GM12878 (cell line): ENCODE measurements around the gene PRKN. TPM values are rescaled to one million over a fixed set of nuclear protein-coding genes. Genes with fewer than 3 reads are reported as not detected.

Experiments
- ATAC-seq: fragments of 200-7000 bp; cut with Tn5 transposase; 3 replicates; pipeline ENCODE4 v1.9.1; 2020; ENCODE audit warnings: mild to moderate bottlenecking, moderate library complexity
- BruUV-seq: library from RNA; stranded (reverse); fragments of 400-500 nt; replicated peaks from 2 replicates; lab custom pipeline; 2021; lab: Mats Ljungman, UMichigan
- CTCF ChIA-PET: fragments of 300-600 bp; sonication (Branson Sonifier 250); formaldehyde crosslinking; extraction: SDS; loops from one replicate; lab custom pipeline; 2021; ENCODE audit warnings: inconsistent platforms; lab: Yijun Ruan, JAX
- POLR2A ChIA-PET: fragments of 350-600 bp; formaldehyde crosslinking; extraction: SDS; loops from one replicate; lab custom pipeline; 2021; ENCODE audit warnings: inconsistent platforms; lab: Charles Lee
- RAD21 ChIA-PET: fragments of 300-600 bp; sonication (Branson Sonifier 250); formaldehyde crosslinking; loops from one replicate; lab custom pipeline; 2023; ENCODE audit warnings: antibody characterized with exemption; ENCODE audit not compliant: unreplicated experiment; lab: Charles Lee
- SMC1A ChIA-PET: fragments of 300-600 bp; sonication (Branson Sonifier 250); formaldehyde crosslinking; loops from one replicate; lab custom pipeline; 2023; ENCODE audit not compliant: unreplicated experiment, uncharacterized antibody; lab: Charles Lee
- DNase-seq: peaks from one replicate; pipeline ENCODE4 v3.0.0-alpha.2; 2011; ENCODE audit warnings: low read depth, low spot score
- FAIRE-seq: peaks from 3 replicates; lab custom pipeline; 2011; peaks lifted over from hg19 to GRCh38; lab: Jason Lieb, UNC
- H2AFZ ChIP-seq: 2 replicates; pipeline ENCODE4 v1.6.0; 2011; ENCODE audit warnings: low read depth, low read length, control low read depth; ENCODE audit not compliant: control insufficient read depth
- H3K27ac ChIP-seq: 2 replicates; pipeline ENCODE4 v1.5.1; 2011; ENCODE audit warnings: control low read depth; ENCODE audit not compliant: control insufficient read depth, insufficient read depth
- H3K27me3 ChIP-seq, 2 experiments: replicated peaks in 1 of 2; 2 replicates each; pipeline versions ENCODE4 v1.6.0 to v1.6.1; 2011; ENCODE audit warnings: low read length in 1 of 2; ENCODE audit not compliant: control insufficient read depth in 2 of 2, insufficient read depth in 2 of 2
- H3K36me3 ChIP-seq, 2 experiments: 2 replicates each; pipeline ENCODE4 v1.5.1; 2011; ENCODE audit warnings: low read length in 1 of 2; ENCODE audit not compliant: control insufficient read depth in 2 of 2, insufficient read depth in 2 of 2
- H3K4me1 ChIP-seq: 2 replicates; pipeline ENCODE4 v1.6.1; 2011; ENCODE audit warnings: mild to moderate bottlenecking, low read length, moderate library complexity, mixed read lengths; ENCODE audit not compliant: control insufficient read depth, insufficient read depth
- H3K4me2 ChIP-seq: 2 replicates; pipeline ENCODE4 v1.6.0; 2011; ENCODE audit warnings: control low read depth; ENCODE audit not compliant: control insufficient read depth, insufficient read depth
- H3K4me3 ChIP-seq: fragments of 200-600 bp; sonication (generic); 2 replicates; pipeline ENCODE4 v1.5.1; 2016
- H3K79me2 ChIP-seq: 2 replicates; pipeline ENCODE4 v1.6.0; 2011; ENCODE audit warnings: low read length; ENCODE audit not compliant: control insufficient read depth, insufficient read depth
- H3K9ac ChIP-seq: 2 replicates; pipeline ENCODE4 v1.8.0; 2011; ENCODE audit warnings: low read length, control low read depth, mixed read lengths; ENCODE audit not compliant: control insufficient read depth, insufficient read depth
- H3K9me3 ChIP-seq: replicated peaks from 3 replicates; pipeline ENCODE4 v1.5.1; 2011; ENCODE audit warnings: mild to moderate bottlenecking, low read length; ENCODE audit not compliant: control insufficient read depth, insufficient read depth
- H4K20me1 ChIP-seq: 2 replicates; pipeline ENCODE4 v1.6.0; 2011; ENCODE audit not compliant: control insufficient read depth, insufficient read depth
- BACH1 ChIP-seq: fragments of 450-650 bp; IDR thresholded peaks from 2 replicates; pipeline ENCODE4 v1.6.1; 2017; ENCODE audit warnings: mild to moderate bottlenecking, borderline replicate concordance
- IRF4 ChIP-seq: IDR thresholded peaks from 2 replicates; pipeline ENCODE4 v1.6.1; 2011; ENCODE audit warnings: low read depth, low read length
- JUNB ChIP-seq: IDR thresholded peaks from 2 replicates; pipeline ENCODE4 v1.6.1; 2016; ENCODE audit warnings: antibody characterized with exemption, mild to moderate bottlenecking
- KDM1A ChIP-seq: fragments of 200-600 bp; sonication (generic); IDR thresholded peaks from 2 replicates; pipeline ENCODE4 v1.6.1; 2016; ENCODE audit warnings: borderline replicate concordance
- LARP7 ChIP-seq: fragments of 450-650 bp; IDR thresholded peaks from 2 replicates; pipeline ENCODE4 v1.6.1; 2017; ENCODE audit warnings: mild to moderate bottlenecking
- NFIC ChIP-seq: IDR thresholded peaks from 2 replicates; pipeline ENCODE4 v1.6.1; 2012; ENCODE audit warnings: low read depth, mild to moderate bottlenecking, inconsistent platforms, low read length, moderate library complexity
- NR2C2 ChIP-seq: IDR thresholded peaks from 2 replicates; pipeline ENCODE4 v1.6.1; 2011; ENCODE audit warnings: borderline replicate concordance, low read depth; ENCODE audit not compliant: control insufficient read depth, insufficient read length
- POLR2AphosphoS2 ChIP-seq: IDR thresholded peaks from 2 replicates; pipeline ENCODE4 v1.6.1; 2011; ENCODE audit warnings: low read depth, mild to moderate bottlenecking, low read length, improper control_type of control experiment, moderate library complexity
- POLR2AphosphoS5 ChIP-seq: IDR thresholded peaks from 2 replicates; pipeline ENCODE4 v1.6.1; 2011; ENCODE audit warnings: mild to moderate bottlenecking, low read length, inconsistent platforms
- SIN3A ChIP-seq: IDR thresholded peaks from 2 replicates; pipeline ENCODE4 v1.6.1; 2012; ENCODE audit warnings: low read depth, low read length, improper control_type of control experiment
- SMC3 ChIP-seq: IDR thresholded peaks from 2 replicates; pipeline ENCODE4 v1.6.1; 2011; ENCODE audit warnings: low read length, improper control_type of control experiment, borderline replicate concordance
- SRF ChIP-seq, 2 experiments: IDR thresholded peaks; 2 replicates each; pipeline ENCODE4 v1.6.1; 2011; ENCODE audit warnings: low read depth in 2 of 2, low read length in 2 of 2, mild to moderate bottlenecking in 1 of 2, moderate library complexity in 1 of 2
- SUPT20H ChIP-seq: IDR thresholded peaks from 2 replicates; pipeline ENCODE4 v1.6.1; 2011; ENCODE audit warnings: low read depth, mild to moderate bottlenecking, low read length, moderate library complexity, borderline replicate concordance; ENCODE audit not compliant: control insufficient read depth
- WGBS: methylation state at CpG from one replicate; pipeline ENCODE4 v1.1.6; 2016; ENCODE audit warnings: low lambda C conversion rate; ENCODE audit not compliant: insufficient replicate concordance, insufficient coverage; ENCODE audit errors: missing lambda C conversion rate; 5-methylcytosine and 5-hydroxymethylcytosine counted together
- in situ Hi-C: fragments of 300-500 bp; cut with MboI; formaldehyde crosslinking; loops from 9 replicates; pipeline ENCODE4 v1.14.3; 2018; ENCODE audit warnings: mixed read lengths
- intact Hi-C: fragments of 100-400 bp; cut with micrococcal nuclease; formaldehyde crosslinking; loops from one replicate; pipeline ENCODE4 v1.14.2; 2022; ENCODE audit not compliant: unreplicated experiment
- polyA plus RNA-seq, 11 experiments: library from polyadenylated mRNA; depleted of rRNA in 4 of 11; unstranded in 6 of 11; stranded (reverse) in 5 of 11; fragments of >200 nt; fragmentation: Nextera tagmentation in 4 of 11; fragmentation: Illumina TruSeq in 1 of 11; extraction: Ambion mirVana in 4 of 11; extraction: Trizol in 1 of 11; gene quantifications; 1 replicate in 1 of 11; 2 replicates in 10 of 11; pipeline versions ENCODE4 v1.2.1 to v1.2.3, GENCODE V29; 2011 to 2016; ENCODE audit warnings: inconsistent platforms in 2 of 11, missing spikeins in 2 of 11, low read depth in 1 of 11
- total RNA-seq, 4 experiments: library from RNA; depleted of rRNA in 3 of 4; stranded (reverse); fragments of >200 nt in 3 of 4; fragmentation: Illumina TruSeq in 1 of 4; extraction: Trizol in 1 of 4; gene quantifications; 2 replicates each; pipeline versions ENCODE4 v1.2.1 to v1.2.3, GENCODE V29; 2013 to 2021

Gene PRKN
- total and polyA plus RNA-seq, 10 of the 15 experiments (the other 5 are each of a cell fraction or from before 2014, with no cell fraction given) = 0.06 to 0.09 TPM; not detected in 8

GRCh38 chr6:161526794-161527193, 1200.8 kb downstream of the PRKN start:
- Histone ChIP-seq H3K4me3 (no peak overlapping the region), H3K9ac (no peak overlapping the region), H3K36me3 (no peaks in the 10 kb centered on the region), H4K20me1 (no peaks in the 10 kb centered on the region), H3K27ac (no peak overlapping the region), H2AFZ (no peak overlapping the region), H3K27me3 (no peaks in the 10 kb centered on the region), H3K79me2 (no peaks in the 10 kb centered on the region), H3K4me2 (no peak overlapping the region), H3K4me1 (no peaks in the 10 kb centered on the region), H3K9me3 (no peaks in the 10 kb centered on the region)
- FAIRE-seq = no peak
- in situ Hi-C loops (no loop called here), intact Hi-C loops (no loop called here)
- TF ChIP-seq SMC3 = no peak
- TF ChIP-seq POLR2AphosphoS2 = no peak
- no peak for TF ChIP-seq LARP7
- TF ChIP-seq SIN3A = no peak
- TF ChIP-seq KDM1A = no peak
- TF ChIP-seq IRF4 = no peak
- no peak for TF ChIP-seq JUNB
- TF ChIP-seq NFIC = no peak
- TF ChIP-seq NR2C2 = no peak
- no peak for TF ChIP-seq SUPT20H
- TF ChIP-seq BACH1 = no peak
- no peak for TF ChIP-seq SRF (IDR thresholded peaks at IDR 0.05; ENCODE audit: low read depth in 2 of 2, low read length in 2 of 2)
- no peak for TF ChIP-seq POLR2AphosphoS5
- ChIA-PET CTCF (no interaction called here), SMC1A (no interaction called here), RAD21 (no interaction called here), POLR2A (no interaction called here)
- no peak for ATAC-seq
- no TSS peak for BruUV-seq
- 75% methylated on average over 1 of the region's 1 CpG for WGBS
- DNase-seq = no peak
